Smooth muscle cell (in vitro differentiated cells): Measurements from ENCODE around the gene HDAC7. TPM values are rescaled to one million over a fixed set of nuclear protein-coding genes. Genes with fewer than 3 reads are reported as not detected.

Source experiments
- DNase-seq: peaks from one replicate; lab custom pipeline; 2025; ENCODE audit not compliant: unreplicated experiment; lab: John Stamatoyannopoulos, UW
- H2AFZ ChIP-seq: fragments of 200-600 bp; sonication (generic); 2 replicates; pipeline ENCODE4 v1.6.0; 2016; ENCODE audit warnings: antibody characterized with exemption, low read depth, mild to moderate bottlenecking
- H3F3A ChIP-seq: fragments of 200-600 bp; sonication (generic); 2 replicates; pipeline ENCODE4 v1.6.0; 2017; ENCODE audit warnings: antibody characterized with exemption, low read depth
- H3K27ac ChIP-seq: fragments of 200-600 bp; sonication (generic); 2 replicates; pipeline ENCODE4 v1.5.1; 2016; ENCODE audit warnings: low read depth, mild to moderate bottlenecking
- H3K27me3 ChIP-seq: fragments of 200-600 bp; sonication (generic); 2 replicates; pipeline ENCODE4 v1.6.1; 2016; ENCODE audit warnings: low read depth, mild to moderate bottlenecking
- H3K36me3 ChIP-seq: fragments of 200-600 bp; sonication (generic); 2 replicates; pipeline ENCODE4 v1.5.1; 2016; ENCODE audit warnings: low read depth
- H3K4me1 ChIP-seq: fragments of 200-600 bp; sonication (generic); 2 replicates; pipeline ENCODE4 v1.5.1; 2016; ENCODE audit warnings: low read depth
- H3K4me2 ChIP-seq: fragments of 200-600 bp; sonication (generic); 2 replicates; pipeline ENCODE4 v1.6.0; 2016; ENCODE audit warnings: mild to moderate bottlenecking
- H3K4me3 ChIP-seq: fragments of 200-600 bp; sonication (generic); 2 replicates; pipeline ENCODE4 v1.5.1; 2016; ENCODE audit warnings: mild to moderate bottlenecking
- H3K79me2 ChIP-seq: fragments of 200-600 bp; sonication (generic); 2 replicates; pipeline ENCODE4 v1.6.0; 2016; ENCODE audit warnings: low read depth, mild to moderate bottlenecking
- H3K9ac ChIP-seq: fragments of 200-600 bp; sonication (generic); 2 replicates; pipeline ENCODE4 v1.6.0; 2016; ENCODE audit warnings: low read depth
- H3K9me3 ChIP-seq: fragments of 200-600 bp; sonication (generic); replicated peaks from 2 replicates; pipeline ENCODE4 v1.5.1; 2016; ENCODE audit warnings: low read depth
- H4K20me1 ChIP-seq: fragments of 200-600 bp; sonication (generic); 2 replicates; pipeline ENCODE4 v1.6.0; 2016; ENCODE audit warnings: low read depth
- WGBS: methylation state at CpG from one replicate; pipeline ENCODE4 v1.1.7; 2016; ENCODE audit warnings: low lambda C conversion rate; 5-methylcytosine and 5-hydroxymethylcytosine counted together
- polyA plus RNA-seq: library from polyadenylated mRNA; unstranded; fragments of >200 nt; fragmentation: Nextera tagmentation; extraction: Ambion mirVana; gene quantifications from 2 replicates; pipeline ENCODE4 v1.2.1, GENCODE V29; 2016
- total RNA-seq: library from RNA; depleted of rRNA; stranded (reverse); fragments of >200 nt; gene quantifications from 2 replicates; pipeline ENCODE4 v1.2.3, GENCODE V29; 2014
- TF ChIP-seq, protein P1 (sequence below): fragments of 200-600 bp; sonication (generic); IDR thresholded peaks from 2 replicates; pipeline ENCODE4 v1.5.1; 2017; ENCODE audit warnings: borderline replicate concordance, mild to moderate bottlenecking, antibody characterized with exemption; ENCODE audit not compliant: insufficient read depth, poor library complexity, severe bottlenecking

Gene HDAC7
- total and polyA plus RNA-seq, 2 experiments from 2014 or later: 24.1 to 32.4 TPM

DNA sequence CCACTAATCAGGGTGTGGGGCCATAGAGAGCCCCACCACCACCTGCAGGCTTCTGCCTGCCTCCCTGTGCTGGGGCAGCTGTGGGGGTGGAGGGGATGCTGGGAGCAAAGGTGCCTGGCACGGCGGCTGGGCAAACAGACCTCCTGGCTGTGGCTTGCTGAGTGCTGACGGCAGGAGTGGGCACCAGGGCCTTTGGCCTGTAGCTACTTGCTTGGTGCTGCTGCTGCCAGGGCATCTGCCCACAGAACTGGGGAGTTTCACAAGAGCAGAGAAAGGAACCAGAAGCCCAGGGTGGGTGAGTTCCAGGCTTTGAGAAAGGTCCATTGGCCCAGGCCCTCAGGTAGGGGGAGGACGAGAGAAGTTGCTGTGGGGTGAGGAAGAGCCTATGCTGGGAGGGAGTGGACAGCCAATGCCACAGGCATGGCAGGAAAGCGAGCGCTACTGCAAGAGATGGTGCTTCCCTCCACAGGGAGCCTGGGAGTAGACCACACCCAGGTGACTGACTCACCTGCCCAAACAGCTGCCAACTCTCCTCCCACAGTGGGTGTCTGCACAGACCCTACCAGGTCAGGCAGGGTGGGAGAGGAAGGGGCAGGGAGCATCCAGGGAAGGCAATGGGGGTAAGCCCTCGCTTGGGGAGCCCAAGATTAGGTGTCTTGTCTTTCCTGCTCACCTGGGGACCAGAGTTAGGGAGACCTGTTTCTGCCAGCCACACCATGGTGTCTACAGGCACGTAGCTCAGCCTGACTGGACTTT, 39.0 kb upstream of the HDAC7 start:
- H3F3A ChIP-seq: no peaks in the 10 kb centered on the region
- no peak overlapping the region for H2AFZ ChIP-seq
- H3K9me3 ChIP-seq: no peaks in the 10 kb centered on the region
- no peak overlapping the region for H3K4me2 ChIP-seq
- no peaks in the 10 kb centered on the region for H3K27me3 ChIP-seq
- TF ChIP-seq, protein P1, sequence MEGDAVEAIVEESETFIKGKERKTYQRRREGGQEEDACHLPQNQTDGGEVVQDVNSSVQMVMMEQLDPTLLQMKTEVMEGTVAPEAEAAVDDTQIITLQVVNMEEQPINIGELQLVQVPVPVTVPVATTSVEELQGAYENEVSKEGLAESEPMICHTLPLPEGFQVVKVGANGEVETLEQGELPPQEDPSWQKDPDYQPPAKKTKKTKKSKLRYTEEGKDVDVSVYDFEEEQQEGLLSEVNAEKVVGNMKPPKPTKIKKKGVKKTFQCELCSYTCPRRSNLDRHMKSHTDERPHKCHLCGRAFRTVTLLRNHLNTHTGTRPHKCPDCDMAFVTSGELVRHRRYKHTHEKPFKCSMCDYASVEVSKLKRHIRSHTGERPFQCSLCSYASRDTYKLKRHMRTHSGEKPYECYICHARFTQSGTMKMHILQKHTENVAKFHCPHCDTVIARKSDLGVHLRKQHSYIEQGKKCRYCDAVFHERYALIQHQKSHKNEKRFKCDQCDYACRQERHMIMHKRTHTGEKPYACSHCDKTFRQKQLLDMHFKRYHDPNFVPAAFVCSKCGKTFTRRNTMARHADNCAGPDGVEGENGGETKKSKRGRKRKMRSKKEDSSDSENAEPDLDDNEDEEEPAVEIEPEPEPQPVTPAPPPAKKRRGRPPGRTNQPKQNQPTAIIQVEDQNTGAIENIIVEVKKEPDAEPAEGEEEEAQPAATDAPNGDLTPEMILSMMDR: no peak
- H3K4me1 ChIP-seq: no peaks in the 10 kb centered on the region
- no peak overlapping the region for H3K9ac ChIP-seq
- DNase-seq: no peak
- no peak overlapping the region for H3K4me3 ChIP-seq
- no peaks in the 10 kb centered on the region for H4K20me1 ChIP-seq
- no peaks in the 10 kb centered on the region for H3K36me3 ChIP-seq
- no peak overlapping the region for H3K27ac ChIP-seq
- no peaks in the 10 kb centered on the region for H3K79me2 ChIP-seq
- 87% methylated on average over 8 of the region's 8 CpGs for WGBS

DNA sequence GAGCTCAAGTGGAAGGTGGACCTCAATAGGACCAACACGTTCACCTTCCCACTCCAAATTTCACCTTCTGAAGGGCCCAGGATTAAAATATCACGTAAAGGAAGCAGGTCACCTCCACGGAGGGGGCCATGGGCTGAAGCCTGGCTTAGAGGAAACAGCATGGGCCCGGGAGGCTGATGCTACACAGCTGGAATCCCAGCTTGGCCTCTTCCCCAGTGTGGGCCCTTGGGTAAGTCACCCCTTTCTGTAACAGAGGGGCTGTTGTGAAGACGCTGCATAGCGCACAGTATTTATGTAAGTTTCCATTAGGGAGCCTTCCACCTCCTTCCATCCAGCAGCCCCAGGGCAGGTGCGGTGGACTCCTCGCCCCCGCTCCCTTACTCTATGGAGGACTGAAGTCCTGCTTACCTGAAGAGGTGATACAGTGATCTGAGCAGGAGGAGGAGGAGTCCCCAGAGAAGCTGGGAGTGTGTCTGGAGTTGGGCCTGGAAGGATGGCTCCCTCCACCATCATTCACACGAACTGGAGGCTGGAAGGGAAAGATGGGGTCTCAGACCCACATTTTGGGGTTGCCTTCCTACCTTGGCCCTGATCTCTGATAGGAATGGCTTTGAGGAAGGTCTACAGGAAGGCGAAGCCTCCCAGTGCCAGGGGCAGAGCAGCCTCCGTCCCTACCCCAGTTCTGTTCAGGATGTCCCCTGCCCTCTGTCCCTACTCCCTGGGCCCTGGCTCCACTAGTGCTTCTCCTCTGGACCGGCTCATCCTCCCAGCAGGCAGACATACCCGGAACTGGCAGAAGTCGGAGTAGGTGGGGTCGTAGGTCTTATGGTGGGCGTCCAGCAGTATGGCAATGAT, 37.2 kb upstream of the HDAC7 start:
- H3K4me2 ChIP-seq: no peak overlapping the region

DNA sequence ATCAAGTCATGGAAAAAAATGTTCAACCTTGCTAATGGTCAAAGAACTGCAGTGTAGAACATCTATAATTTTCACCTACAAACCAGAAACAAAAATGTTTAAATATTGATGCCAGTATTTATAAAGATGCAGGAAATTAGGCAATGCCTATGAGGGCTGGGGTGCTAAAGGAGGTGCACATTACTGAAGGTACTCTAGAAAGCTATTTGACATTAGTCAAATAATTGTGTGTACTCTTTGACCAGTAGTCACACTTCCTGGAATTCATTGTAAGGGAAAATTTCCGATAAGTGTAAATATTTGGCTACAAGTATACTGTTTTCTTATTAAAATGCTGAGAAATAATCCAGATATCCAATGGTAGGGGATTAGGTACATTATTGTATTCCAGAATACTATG, 36.4 kb upstream of the HDAC7 start:
- H3K9ac ChIP-seq: no peak overlapping the region
- H3K4me2 ChIP-seq: no peak overlapping the region
- H3K27me3 ChIP-seq: no peaks in the 10 kb centered on the region
- no peaks in the 10 kb centered on the region for H3K79me2 ChIP-seq
- H2AFZ ChIP-seq: no peak overlapping the region
- no peaks in the 10 kb centered on the region for H3K9me3 ChIP-seq
- DNase-seq: no peak
- no peaks in the 10 kb centered on the region for H3F3A ChIP-seq
- H4K20me1 ChIP-seq: no peaks in the 10 kb centered on the region
- H3K36me3 ChIP-seq: no peaks in the 10 kb centered on the region
- 97% methylated on average over 1 of the region's 1 CpG for WGBS
- H3K27ac ChIP-seq: no peak overlapping the region
- TF ChIP-seq, protein P1: no peak
- peaks cover 2% of the 10 kb centered on the region for H3K4me1 ChIP-seq
- H3K4me3 ChIP-seq: no peak overlapping the region

More for the DNA sequence above, 37.2 kb upstream of the HDAC7 start:
- H3F3A ChIP-seq: no peaks in the 10 kb centered on the region
- WGBS: 93% methylated on average over 17 of the region's 17 CpGs
- H3K36me3 ChIP-seq: no peaks in the 10 kb centered on the region
- H3K9me3 ChIP-seq: no peaks in the 10 kb centered on the region
- TF ChIP-seq, protein P1: no peak
- H4K20me1 ChIP-seq: no peaks in the 10 kb centered on the region
- H3K4me3 ChIP-seq: no peak overlapping the region
- no peaks in the 10 kb centered on the region for H3K27me3 ChIP-seq
- DNase-seq: no peak
- no peaks in the 10 kb centered on the region for H3K79me2 ChIP-seq
- H3K27ac ChIP-seq: no peak overlapping the region
- H3K9ac ChIP-seq: no peak overlapping the region
- H2AFZ ChIP-seq: no peak overlapping the region
- no peaks in the 10 kb centered on the region for H3K4me1 ChIP-seq
